Gastroesophageal sphincter (tissue), 4 donors: ENCODE measurements around the gene MAN1C1. TPM values are rescaled to one million over a fixed set of nuclear protein-coding genes. Genes with fewer than 3 reads are reported as not detected.

ENCODE experiments used
- ATAC-seq: fragments of 150-250 bp; one replicate; pipeline ENCODE4 v1.9.1; 2016; ENCODE audit warnings: mild to moderate bottlenecking, moderate library complexity
- H3K27ac ChIP-seq, 4 donors: fragments of 200-600 bp; sonication (generic) in 3 of 4; 1 replicate in 3 of 4; 2 replicates in 1 of 4; pipeline ENCODE4 v1.5.1; 2016 to 2019
- H3K27me3 ChIP-seq: fragments of 200-600 bp; sonication (generic); one replicate; pipeline ENCODE4 v1.5.1; 2019
- H3K36me3 ChIP-seq, 2 donors: fragments of 200-600 bp; sonication (generic); one replicate each; pipeline ENCODE4 v1.5.1; 2019; ENCODE audit warnings: control low read depth in 1 of 2
- H3K4me1 ChIP-seq, 3 donors: fragments of 200-600 bp; sonication (generic); 1 replicate in 2 of 3; 2 replicates in 1 of 3; pipeline ENCODE4 v1.5.1; 2016 to 2019; ENCODE audit warnings: control low read depth in 2 of 3
- H3K4me3 ChIP-seq, 2 donors: fragments of 200-600 bp; sonication (generic); one replicate each; pipeline ENCODE4 v1.5.1; 2019; ENCODE audit warnings: mild to moderate bottlenecking in 1 of 2, moderate library complexity in 1 of 2
- H3K9me3 ChIP-seq, 3 donors: fragments of 200-600 bp; sonication (generic); one replicate each; pipeline ENCODE4 v1.5.1; 2017 to 2019; ENCODE audit warnings: control low read depth in 2 of 3
- CTCF ChIP-seq, 4 experiments: fragments of 200-600 bp in 2 of 4; fragments of 450-650 bp in 2 of 4; sonication (generic) in 1 of 4; IDR thresholded peaks; one replicate each; pipeline ENCODE4 v1.5.1; 2017 to 2019; ENCODE audit warnings: antibody characterized with exemption in 4 of 4, mild to moderate bottlenecking in 2 of 4, moderate library complexity in 2 of 4
- EP300 ChIP-seq: sonication (generic); formaldehyde crosslinking; IDR thresholded peaks from one replicate; pipeline ENCODE4 v1.6.1; 2017; ENCODE audit warnings: antibody characterized with exemption, mild to moderate bottlenecking
- POLR2A ChIP-seq, 2 donors: fragments of 450-650 bp; IDR thresholded peaks; one replicate each; pipeline ENCODE4 v1.6.1; 2017; ENCODE audit warnings: antibody characterized with exemption in 2 of 2, mild to moderate bottlenecking in 2 of 2, moderate library complexity in 1 of 2
- POLR2AphosphoS5 ChIP-seq: sonication (generic); formaldehyde crosslinking; IDR thresholded peaks from one replicate; pipeline ENCODE4 v1.6.1; 2017; ENCODE audit warnings: antibody characterized with exemption
- WGBS, 2 donors: methylation state at CpG; one replicate each; pipeline ENCODE4 v1.1.5; 2018; ENCODE audit warnings: low coverage in 1 of 2; 5-methylcytosine and 5-hydroxymethylcytosine counted together
- total RNA-seq, 4 donors: library from RNA; depleted of rRNA; stranded (reverse); fragments of >200 nt; gene quantifications; one replicate each; pipeline ENCODE4 v1.1.0, GENCODE V29; 2016

MAN1C1 gene
- total RNA-seq, 4 donors from 2014 or later = 20.0 to 38.1 (median 27.8) TPM

GRCh38 chr1:25614501-25615171 lies 2.0 kb upstream of the MAN1C1 start:
- peak overlapping the region in 2 of 4 donors; percentile 91 for H3K27ac ChIP-seq

GRCh38 chr1:25615172-25615541 lies 1.4 kb upstream of the MAN1C1 start:
- ATAC-seq = no peak
- peak overlapping the region in 3 of 4 donors; percentile 91 for H3K27ac ChIP-seq
- H3K4me3 ChIP-seq = no peak overlapping the region
- TF ChIP-seq POLR2AphosphoS5 (no peak), CTCF (IDR thresholded peaks at IDR 0.05) (no peak), POLR2A (IDR thresholded peaks at IDR 0.05) (no peak), EP300 (no peak)
- no peaks in the 10 kb centered on the region for H3K27me3 ChIP-seq
- no peaks in the 10 kb centered on the region for H3K9me3 ChIP-seq
- H3K4me1 ChIP-seq = peaks cover 0 to 52% (median 25%) of the 10 kb centered on the region in 3 donors
- 55 to 65% methylated on average over 5 to 7 of the region's 7 CpGs for WGBS, 2 donors
- H3K36me3 ChIP-seq = no peaks in the 10 kb centered on the region

More at GRCh38 chr1:25614501-25615171, 2.0 kb upstream of the MAN1C1 start:
- WGBS, 2 donors = 75 to 90% methylated on average over 3 to 4 of the region's 4 CpGs
- Histone ChIP-seq H3K4me3 (no peak overlapping the region), H3K27me3 (no peaks in the 10 kb centered on the region), H3K9me3 (no peaks in the 10 kb centered on the region), H3K4me1 (peaks cover 0 to 52% (median 27%) of the 10 kb centered on the region in 3 donors), H3K36me3 (no peaks in the 10 kb centered on the region)
- TF ChIP-seq CTCF (IDR thresholded peaks at IDR 0.05) = no peak
- no peak for TF ChIP-seq EP300
- no peak for TF ChIP-seq POLR2AphosphoS5
- no peak for TF ChIP-seq POLR2A (IDR thresholded peaks at IDR 0.05)
- ATAC-seq = no peak

- TF ChIP-seq POLR2A (IDR thresholded peaks at IDR 0.05) = no peak
- TF ChIP-seq CTCF (IDR thresholded peaks at IDR 0.05) = no peak
- no peak for TF ChIP-seq EP300
- TF ChIP-seq POLR2AphosphoS5 = no peak
- Histone ChIP-seq H3K27me3 (no peaks in the 10 kb centered on the region), H3K36me3 (no peaks in the 10 kb centered on the region), H3K9me3 (no peaks in the 10 kb centered on the region), H3K4me1 (peaks cover 0 to 52% (median 27%) of the 10 kb centered on the region in 3 donors), H3K27ac (peak overlapping the region; percentile 31 to 91 (median 91)), H3K4me3 (peak overlapping the region; percentile 38 to 98)
- ATAC-seq = no peak
- 15 to 41% methylated on average over 3 to 10 of the region's 12 CpGs for WGBS, 2 donors
Observed at GRCh38 chr1:25615563-25616094, 962 bp upstream of the MAN1C1 start.

- Histone ChIP-seq H3K9me3 (no peaks in the 10 kb centered on the region), H3K4me3 (peak overlapping the region; percentile 77 to 98), H3K27me3 (no peaks in the 10 kb centered on the region), H3K27ac (peak overlapping the region; percentile 58 to 91 (median 88)), H3K4me1 (peaks cover 0 to 58% (median 30%) of the 10 kb centered on the region in 3 donors), H3K36me3 (no peaks in the 10 kb centered on the region)
- no CpG with 5 or more reads among the region's 94 CpGs for WGBS, 2 donors
- TF ChIP-seq POLR2A (IDR thresholded peaks at IDR 0.05) (no peak), EP300 (no peak), POLR2AphosphoS5 (no peak), CTCF (IDR thresholded peaks at IDR 0.05) (no peak)
- peak; percentile 6 for ATAC-seq
Observed at GRCh38 chr1:25616987-25617624, 515 bp downstream of the MAN1C1 start.
